EH (cell line): ENCODE data around the gene TRIM49B.
"Not testable (repeated sequence)": the region's sequence is repeated elsewhere in the genome, so short reads cannot be mapped to it uniquely, and the experiment has no call there.

Source experiments
- DNase-seq: peaks from one replicate; pipeline ENCODE4 v3.0.0-alpha.2; 2015; ENCODE audit warnings: low read depth

Gene TRIM49B

GRCh38 chr11:49028523-49028922 is at the start of gene TRIM49B:
TRIM49B (plus strand) TSS chr11:49028823; CDS start chr11:49031600, 2,777 bp downstream.
- DNase-seq: not testable (repeated sequence)

GRCh38 chr11:48983785-48984184 is 44.8 kb upstream of the TRIM49B start, which contains the start of gene TRIM51G:
TRIM51G (minus strand) TSS chr11:48983885; CDS start chr11:48981695, 2,190 bp downstream.
- DNase-seq: not testable (repeated sequence)

- DNase-seq: not testable (repeated sequence)
These were observed 19.6 kb downstream of the TRIM49B start for GRCh38 chr11:49048229-49048628.

GRCh38 chr11:49049821-49050220 is 21.2 kb downstream of the TRIM49B start:
- not testable (repeated sequence) for DNase-seq

GRCh38 chr11:49059012-49059411 is 30.4 kb downstream of the TRIM49B start, which contains the start of gene TRIM64C:
TRIM64C (minus strand) TSS chr11:49059112; CDS start chr11:49059112, 0 bp downstream.
- DNase-seq: not testable (repeated sequence)

GRCh38 chr11:49069897-49070296 is 41.3 kb downstream of the TRIM49B start:
- not testable (repeated sequence) for DNase-seq
